Activated T-helper 9 cell treated with anti-CD3 and anti-CD28 coated beads, Interleukin-2, amount 50 U/mL, for 16 hours (primary cell): Measurements from ENCODE around the gene TCERG1L.

Experiments used
- DNase-seq: peaks from one replicate; pipeline ENCODE4 v3.0.0-alpha.2; 2020; ENCODE audit warnings: low read depth

The TCERG1L gene

DNA sequence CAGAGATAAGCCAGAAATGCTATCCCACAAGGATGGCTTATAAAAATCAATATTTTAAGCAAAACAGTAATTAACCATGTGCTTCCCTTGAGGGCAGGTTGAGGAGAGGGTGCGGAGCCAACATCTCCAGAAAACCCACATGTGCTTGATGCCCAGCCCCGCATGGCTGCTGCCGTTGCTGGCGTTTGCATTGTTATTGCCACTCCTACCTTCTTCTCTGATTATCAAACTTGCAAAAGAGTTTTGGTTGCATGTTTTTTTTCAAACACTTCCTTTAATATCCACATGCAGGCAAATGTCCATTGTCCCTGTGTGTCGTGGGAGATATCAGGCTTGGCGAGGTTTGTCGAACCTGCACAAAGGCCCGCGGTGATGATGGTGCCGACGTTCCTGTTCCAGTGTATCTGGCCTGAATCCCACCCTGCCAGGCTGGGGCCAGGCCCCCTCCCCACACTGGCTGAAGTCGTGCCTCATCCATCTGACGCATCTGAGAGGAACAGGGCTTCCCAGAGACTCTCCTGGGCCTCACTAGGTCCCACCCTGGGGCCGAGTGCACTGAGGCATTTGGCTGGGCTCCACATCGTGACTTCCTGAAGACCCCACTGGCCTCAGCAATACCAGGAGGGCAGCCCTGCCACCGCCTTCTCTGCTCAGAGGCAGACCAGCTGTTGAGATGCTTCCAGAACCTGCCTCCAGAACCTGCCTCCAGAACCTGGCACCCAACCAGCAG, 40.9 kb downstream of the TCERG1L start:
- no peak for DNase-seq

DNA sequence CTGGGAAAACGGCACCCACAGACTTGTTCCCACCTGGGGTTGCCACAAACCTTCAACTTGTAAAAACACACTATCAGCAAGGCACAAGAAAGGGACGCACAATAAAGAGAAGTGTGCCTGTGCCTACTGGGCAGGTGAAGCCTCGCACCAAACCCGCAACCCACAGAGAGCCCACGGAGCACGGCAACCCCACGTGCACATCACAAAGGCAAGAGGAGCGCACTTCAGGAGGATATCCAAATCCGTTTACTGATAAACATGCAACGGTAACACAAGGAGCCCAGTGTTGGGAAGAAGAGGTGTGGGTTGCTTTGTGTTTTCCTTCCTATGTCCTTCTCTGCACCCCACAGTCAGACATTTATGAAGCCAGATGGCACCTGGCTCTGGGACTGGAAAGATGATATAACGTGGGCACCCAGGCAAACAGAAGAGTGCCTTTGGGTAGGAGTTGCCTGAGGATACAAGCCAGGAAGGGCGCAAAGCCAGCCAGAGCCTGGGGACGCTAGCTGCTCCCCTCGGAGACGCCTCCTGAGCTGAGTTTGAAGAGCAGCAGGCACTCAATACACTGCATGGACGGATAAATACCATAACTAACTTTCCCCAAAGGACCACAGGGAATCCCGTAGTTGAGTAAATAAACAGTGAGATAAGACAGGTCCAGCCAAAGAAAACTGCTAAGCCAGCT, 41.6 kb downstream of the TCERG1L start:
- no peak for DNase-seq

DNA sequence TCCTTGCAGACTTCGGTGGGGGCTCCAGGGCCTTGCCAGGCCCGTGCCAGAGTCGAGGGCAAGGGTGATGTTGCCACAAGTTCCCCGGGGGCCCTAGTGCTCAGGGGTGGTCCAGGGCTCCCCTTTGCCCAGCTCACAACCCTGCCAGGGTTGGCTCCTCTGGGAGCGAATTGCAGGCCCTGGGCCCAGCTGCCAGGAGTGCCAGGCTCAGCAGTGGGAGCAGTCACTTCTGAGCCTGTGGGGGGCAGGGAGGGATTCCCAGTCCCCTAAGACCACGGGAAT, 43.8 kb downstream of the TCERG1L start:
- DNase-seq = no peak

DNA sequence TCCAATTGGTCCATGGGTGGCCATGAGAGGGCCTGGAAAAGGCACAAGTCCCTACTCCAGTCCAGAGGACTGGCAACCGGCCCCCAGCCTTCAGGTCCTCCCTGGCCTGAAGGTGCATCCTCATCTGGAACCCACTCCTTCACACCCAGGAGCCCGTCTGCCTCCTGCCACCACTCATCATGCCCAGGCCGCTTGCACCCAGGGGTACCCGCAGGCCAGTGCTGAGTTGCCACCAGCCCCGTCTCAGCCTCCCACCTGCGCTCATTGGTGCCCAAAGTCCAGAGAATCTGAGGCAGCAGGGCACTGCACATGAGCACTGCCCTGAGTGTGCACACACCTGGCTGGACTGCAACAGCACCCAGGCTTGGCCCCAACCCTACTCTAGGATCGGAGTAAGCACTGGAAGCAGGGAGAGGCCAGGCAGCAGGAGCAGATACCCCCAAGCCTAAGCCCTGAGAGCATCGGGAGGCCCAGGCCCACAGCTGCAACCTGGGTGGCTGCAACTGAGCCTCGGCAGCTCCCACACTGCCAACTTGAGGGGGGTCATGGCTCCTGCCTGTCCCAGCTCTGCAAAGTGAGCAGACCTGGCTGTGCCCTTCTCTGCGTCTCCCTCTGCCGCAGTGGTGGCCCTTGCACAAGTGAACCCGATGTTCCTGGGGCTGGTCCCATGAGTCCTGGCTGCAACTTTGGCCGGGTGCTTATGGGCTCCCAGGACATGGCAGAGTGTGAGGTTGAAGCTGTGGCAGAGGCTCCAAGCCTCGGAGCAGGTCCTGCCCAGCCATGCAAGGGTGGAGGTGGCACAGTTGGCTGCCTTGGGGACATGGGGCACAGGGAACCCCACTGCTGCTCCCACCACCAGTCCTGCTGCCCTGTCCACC, 44.3 kb downstream of the TCERG1L start:
- no peak for DNase-seq

DNA sequence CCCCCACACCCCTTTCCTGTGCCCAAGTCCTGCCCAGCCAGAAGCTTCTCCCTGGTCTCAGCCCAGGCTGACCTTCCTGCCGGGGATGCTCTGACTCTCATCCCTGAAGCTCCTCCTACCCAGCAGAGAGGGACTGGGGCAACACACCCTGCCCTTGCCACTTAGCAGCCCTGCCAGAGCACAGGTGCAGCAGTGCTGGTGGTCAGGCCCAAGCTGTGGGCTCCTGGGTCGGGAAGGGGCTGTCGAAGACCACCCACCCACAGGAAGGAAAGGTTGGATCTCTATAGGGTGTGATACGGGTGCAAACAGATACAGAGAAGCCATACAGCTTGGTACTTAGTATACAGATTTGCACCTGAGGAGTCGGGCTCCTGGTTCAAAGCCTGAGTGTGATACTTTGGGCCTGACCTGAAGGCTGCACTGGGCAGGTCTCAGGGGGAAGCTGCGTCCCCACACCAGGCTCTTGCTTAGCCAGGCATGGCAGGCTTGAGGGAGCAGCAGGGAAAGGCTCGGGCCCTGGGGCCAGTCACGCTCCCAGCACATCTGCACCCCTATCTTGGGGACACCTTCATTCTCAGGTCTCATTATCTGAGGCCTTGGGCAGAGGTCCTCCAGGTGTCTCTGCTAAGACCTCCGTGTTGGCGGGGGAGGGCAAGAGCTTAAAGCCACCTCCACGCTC, 47.3 kb downstream of the TCERG1L start:
- DNase-seq = no peak

DNA sequence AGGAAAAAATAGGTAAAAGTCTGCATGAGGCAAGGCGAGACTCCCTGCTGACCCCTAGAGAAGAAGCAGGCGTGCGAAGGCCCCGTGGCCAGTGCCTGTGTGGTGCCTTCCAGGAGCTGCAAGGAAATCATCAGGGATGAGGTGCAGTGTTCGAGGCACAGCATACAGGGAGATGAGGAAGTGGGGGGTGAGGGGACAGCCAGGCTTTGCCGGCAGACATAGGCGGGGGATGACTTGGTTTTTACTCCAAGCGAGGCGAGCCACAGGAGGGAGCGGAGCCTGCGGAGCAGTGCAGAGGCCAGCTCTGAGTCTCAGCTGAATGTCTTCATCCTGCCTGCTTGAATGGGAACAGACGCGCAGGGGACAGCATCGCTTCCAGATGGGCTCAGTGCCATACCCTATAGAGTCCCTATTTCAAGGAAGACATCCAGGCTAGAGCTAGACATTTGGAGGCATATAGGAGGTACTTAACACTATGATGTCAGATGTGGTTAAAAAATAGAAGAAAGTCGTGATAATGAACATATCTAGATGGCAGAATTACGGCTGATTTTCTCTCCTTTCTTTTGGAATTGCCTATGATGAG, 49.5 kb downstream of the TCERG1L start:
- no peak for DNase-seq

DNA sequence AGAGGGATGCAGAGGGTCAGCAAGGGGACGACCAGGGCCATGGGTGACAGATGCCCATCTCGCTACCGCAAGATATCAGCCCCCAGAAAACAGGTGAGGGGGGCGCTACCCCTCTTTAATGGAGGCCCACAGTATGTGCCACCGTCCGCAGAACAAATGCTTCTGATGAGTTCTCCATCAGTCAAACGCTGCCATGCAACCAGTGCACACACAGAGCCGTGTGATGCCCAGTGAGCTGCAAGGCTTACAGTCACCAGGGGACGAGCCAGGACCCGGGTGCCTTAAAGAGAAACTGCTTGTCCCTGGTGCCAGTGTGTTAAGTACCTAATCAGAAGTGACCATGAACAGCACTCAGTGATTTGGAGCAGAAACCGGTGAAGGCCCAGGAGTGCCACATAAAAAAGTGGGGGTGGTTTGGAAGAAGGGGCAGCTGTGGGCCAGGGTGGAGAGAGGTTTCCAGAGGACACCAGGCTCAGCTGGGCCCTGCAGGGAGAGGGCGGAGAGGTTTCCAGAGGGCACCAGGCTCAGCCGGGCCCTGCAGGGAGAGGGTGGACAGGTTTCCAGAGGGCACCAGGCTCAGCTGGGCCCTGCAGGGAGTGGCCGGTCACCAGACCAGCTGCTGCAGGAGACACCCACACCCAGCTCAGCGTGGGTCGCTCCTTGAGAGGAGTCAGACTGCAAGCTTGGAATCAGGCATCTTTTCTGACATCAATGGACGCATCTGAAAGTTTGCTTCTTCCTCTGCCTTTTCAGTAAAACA, 50.9 kb downstream of the TCERG1L start:
- DNase-seq = no peak

DNA sequence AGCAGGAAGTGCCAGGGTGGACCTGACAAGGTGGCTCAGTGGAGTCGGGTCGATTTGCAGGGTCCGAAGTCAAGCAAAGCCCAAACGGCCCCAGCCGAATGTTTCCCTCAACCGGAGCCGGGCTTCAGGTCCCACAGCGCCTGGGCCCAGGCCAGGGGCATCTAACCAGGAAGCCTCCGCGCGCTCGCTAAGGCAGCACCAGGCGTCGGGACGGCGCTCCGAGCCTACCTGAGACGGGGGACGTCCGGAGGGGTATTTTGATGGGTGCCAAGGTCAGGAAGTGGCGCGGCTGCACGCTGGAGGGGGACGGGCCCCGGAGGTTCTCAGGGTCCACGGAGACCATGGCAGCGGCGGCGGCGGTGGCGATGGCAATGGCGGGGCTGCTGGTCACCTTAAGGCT, 51.5 kb downstream of the TCERG1L start:
- no peak for DNase-seq

DNA sequence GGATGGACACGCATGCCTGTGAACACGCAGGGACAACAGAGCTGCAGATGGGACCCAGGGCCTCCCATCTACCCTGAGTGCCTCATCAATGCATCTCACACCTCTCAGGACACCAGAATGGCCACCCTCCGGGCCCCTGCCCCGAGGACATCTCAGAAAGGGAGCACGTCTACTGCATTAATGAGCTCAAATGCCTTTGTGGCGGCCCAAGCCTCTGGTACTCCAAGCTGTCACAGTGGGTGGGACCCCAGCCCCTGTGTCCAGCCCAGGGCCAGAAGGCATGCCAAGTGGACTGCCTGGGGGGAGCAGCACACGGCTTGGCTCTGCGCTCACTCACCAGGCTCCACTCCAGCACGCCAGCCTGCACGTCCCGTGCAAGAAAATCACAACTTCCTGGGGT, 52.0 kb downstream of the TCERG1L start:
- DNase-seq = no peak

DNA sequence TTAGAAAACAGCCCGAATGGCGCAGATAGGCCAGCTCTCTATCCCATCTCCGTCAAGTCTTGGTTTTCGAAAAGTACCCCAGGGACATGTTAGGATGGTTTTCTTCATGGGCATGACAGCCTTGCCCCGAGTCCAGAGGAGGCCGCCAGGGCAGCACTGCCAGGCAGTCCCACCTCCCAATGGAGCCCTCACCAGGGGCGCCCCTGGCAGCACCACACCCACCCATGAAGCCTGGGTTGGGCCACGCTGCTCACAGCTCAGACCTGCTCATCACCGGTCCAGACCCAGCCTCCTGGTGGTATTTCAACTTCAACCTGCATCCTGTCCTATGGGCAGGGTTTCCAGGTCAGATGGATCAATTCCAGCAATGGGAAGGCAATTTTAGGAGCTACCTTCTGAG, 53.3 kb downstream of the TCERG1L start:
- DNase-seq = no peak

DNA sequence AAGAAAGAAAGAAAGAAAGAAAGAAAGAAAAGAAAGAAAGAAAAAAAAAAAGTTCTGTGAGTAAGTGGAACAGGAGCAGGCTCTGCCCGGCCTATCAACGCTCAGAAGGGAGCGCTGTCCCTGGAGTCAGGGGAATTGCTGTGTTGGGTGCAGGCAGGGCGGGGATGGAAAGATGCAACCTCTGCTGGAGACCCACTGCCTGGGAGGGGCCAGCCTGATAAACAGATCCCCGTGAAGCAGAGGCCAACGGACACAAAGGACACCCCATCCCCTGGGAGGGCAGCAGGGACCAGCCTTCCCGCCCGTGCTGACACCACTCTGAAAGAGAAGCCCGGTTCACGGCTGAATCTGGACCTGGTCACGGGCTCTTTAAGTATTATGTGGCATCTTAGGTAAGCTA, 54.5 kb downstream of the TCERG1L start:
- no peak for DNase-seq

DNA sequence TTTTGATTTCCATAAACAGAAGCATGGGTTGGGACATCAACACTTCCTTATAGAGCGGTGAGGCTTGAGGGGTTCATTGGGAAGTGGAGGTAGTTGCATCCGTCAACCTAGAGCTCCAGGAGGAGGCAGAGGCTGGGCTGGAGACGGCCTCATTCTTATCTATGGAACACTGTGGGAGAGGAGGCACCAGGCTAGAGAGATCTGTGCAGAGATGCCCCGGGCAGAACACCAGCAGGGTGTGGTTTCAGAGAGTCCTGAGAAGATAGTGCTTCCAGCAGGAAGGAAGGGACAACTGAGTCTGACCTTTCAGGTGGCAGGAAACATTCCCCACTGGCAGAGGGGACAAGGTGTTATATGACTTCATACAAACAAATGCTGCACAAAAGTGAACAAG, 56.7 kb downstream of the TCERG1L start:
- no peak for DNase-seq

DNA sequence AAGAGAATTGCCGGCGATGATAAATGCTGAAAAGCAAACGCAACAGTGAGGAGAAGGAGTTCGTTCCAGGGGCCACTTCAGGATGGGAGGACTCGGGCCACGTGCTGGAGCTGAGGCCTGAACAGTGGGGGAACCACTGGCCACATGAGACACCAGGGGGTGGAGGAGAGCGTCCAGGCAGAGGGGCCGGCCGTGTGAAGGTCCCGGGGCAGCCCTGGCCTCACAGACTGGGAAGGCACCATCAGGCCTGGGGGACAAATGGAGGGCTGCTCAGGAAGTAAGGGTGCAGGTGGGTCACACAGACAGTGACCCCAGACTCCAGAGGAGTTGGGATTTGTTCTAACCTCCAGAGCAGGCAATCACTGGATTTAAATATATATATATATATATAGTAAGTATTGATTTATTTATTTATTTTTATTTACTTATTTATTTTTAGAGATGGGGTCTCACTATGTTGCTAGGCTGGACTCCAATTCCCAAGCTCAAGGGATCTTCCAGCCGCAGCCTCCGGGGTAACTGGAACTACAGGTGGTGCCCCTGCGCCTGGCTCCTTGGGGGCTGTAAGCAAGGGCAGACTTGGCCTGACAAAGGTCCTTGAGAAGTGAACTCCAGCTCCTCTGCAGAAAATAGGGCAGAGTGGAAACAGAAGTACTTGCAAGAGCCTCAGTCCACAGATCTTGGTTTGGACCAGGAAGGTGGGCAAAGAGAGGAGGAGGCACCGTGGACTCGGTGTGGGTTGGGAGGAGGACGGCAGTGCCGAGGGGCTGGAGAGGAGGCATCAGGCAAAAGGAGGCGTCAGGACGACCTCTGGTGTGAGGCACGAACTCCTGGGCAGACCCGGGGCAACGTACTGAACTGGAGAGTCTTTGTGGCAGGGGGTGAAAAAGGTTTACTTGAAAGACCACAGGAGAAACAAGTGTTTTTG, 57.3 kb downstream of the TCERG1L start:
- no peak for DNase-seq

DNA sequence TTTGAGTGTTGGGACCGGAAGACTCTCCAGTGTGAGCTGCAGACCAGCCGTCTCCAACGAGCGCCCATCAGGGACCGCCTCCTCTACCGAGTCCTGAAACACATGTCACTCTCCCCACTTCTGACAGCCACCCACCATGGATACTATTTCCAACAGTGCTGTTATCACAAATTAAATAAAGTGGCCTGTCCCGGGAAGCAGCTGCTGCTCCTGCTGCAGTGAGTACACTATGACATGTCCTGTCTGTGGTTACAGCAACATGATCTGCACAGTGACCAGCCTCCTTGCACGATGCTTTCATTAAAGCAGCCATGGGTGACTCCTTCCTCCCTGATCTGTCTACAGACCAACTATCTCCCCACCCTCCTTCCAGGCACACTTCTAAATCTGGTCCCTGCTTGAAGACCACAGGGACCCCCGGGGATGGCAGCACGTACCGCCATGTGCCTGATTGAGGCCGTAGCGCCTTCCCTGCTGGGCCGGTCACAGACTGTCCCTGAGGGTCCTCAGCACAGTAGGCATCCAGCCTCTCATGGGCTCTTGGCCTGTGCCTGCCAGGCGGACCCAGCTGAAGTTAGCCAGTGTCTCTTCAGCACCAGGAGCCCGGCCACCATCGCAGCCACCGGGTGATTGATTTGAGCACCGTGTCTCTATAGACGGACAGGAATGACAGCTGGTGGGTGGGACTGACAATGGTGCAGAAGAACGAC, 58.8 kb downstream of the TCERG1L start:
- DNase-seq = no peak

DNA sequence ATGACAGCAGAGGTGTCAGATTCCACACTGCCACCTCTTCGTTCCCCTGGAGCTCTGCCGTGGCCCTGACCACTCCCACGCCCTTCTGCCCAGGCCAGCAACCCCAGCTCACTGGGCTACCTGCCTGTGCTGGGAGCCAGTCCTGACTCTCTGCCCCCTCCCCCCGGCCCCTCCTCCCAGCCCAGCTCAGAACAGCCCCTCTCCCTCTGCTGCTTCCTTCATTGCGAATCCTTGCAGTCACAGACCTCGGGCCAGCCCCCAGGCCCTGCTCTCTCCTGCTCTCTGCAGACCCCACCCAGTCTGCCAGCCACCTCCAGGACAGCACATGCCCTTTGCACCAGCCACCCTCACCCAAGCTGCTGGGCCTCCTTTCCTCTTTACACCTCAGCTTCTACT, 60.4 kb downstream of the TCERG1L start:
- no peak for DNase-seq

DNA sequence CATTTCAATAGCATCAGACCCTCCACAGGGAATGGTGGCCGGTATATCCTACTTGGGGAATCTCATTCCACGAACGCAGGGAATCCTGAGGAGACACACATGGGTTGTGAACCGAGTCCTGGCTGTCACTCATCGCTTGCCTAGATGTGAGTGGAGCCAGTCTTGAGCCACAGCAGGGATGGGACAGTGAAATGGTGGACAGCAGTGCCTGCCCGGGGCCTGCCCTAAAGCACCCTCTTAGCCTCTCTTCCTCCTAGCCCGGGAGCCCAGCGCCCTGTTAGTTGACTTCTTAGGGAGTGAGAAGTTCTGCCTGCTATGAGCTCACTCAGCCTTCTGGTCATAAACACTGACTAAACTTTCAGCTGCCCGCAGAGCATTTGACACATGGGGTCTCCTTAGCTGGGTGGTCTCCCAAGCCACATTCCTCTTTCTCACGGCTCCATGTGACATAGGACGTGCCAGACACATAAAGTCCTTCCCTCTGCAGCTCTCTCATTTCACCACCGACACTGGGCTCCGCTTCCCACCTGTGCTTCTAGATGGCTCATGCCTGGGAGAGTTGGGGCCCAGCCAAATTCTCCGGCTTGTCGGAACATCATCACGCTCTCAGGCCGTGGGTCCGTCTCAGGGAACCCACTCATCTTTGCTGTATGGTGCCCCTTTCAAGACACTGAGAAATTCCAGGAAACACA, 60.9 kb downstream of the TCERG1L start:
- DNase-seq = no peak

DNA sequence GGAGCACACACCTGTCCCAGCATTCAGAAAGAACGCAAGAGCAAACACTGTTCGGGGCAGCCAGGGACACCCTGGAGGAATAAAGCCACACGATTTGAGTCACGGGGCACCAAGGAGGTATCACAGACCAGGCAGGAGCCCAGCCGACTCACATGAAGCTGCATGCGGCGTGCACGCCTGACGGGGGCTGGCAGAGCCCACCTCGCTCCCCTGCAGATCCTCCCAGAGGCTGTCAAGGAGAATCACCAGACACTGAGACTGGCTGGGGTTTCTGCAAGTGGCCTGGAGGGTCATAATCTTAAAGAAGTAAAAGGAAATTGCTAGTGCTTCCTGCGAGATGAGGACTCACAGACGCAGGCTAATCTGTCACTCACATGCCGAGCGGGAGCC, 61.6 kb downstream of the TCERG1L start:
- DNase-seq = no peak

DNA sequence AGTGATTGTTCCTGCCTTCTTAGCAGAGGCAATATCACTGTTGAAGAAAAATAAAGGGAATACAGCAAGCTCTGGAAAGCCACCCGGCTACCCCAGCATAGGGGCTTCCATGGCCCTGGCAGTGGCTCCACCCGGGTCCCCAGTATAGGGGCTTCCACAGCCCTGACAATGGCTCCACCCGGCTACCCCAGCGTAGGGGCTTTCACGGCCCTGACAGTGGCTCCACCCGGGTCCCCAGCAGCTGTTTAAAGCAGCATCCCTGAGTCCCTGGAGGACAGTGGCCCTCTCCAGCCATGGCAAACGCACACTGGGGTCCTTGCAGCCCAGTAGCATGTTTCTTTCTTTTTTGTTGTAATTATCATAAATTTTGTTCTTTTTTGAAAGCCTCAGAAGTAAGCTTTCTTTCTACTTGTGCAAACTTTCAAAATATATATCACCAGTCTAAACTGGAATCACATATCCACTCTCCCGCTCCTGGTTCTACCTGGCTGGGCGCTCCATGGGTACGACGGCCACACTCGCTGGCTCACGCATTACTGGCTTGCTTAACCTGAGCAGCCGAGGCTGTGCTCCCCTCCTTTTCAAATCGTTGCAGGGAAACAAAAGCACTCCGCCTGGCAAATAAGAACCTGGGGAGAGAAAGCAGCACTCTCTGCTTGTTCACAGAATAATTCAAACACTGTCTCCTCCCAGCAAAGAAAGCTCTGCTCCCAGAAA, 62.1 kb downstream of the TCERG1L start:
- DNase-seq = no peak
